Lower leg skin (tissue), 4 donors: ENCODE data around the gene CAPN5. TPM values are rescaled to one million over a fixed set of nuclear protein-coding genes. Genes with fewer than 3 reads are reported as not detected.
"Not testable (repeated sequence)": the region's sequence is repeated elsewhere in the genome, so short reads cannot be mapped to it uniquely, and the experiment has no call there.

Experiments
- DNase-seq, 2 donors: peaks; one replicate each; pipeline ENCODE4 v3.0.0-alpha.2; 2019; ENCODE audit warnings: low spot score in 2 of 2
- H3K4me3 ChIP-seq: fragments of 200-600 bp; sonication (generic); 2 replicates; pipeline ENCODE4 v1.5.1; 2017; ENCODE audit warnings: mild to moderate bottlenecking, low read depth; ENCODE audit not compliant: poor library complexity, severe bottlenecking
- POLR2A ChIP-seq, 2 donors: fragments of 450-650 bp; IDR thresholded peaks; one replicate each; pipeline ENCODE4 v1.6.1; 2016 to 2017; ENCODE audit warnings: antibody characterized with exemption in 2 of 2, mild to moderate bottlenecking in 1 of 2, moderate library complexity in 1 of 2
- WGBS, 2 donors: methylation state at CpG; one replicate each; pipeline ENCODE4 v1.1.5; 2018; 5-methylcytosine and 5-hydroxymethylcytosine counted together
- intact Hi-C: fragments of 100-400 bp; cut with DNase I; formaldehyde crosslinking; loops from one replicate; pipeline ENCODE4 v1.15.0; 2023; ENCODE audit warnings: low total_unique reads
- total RNA-seq, 4 donors: library from RNA; depleted of rRNA; stranded (reverse); fragments of >200 nt; gene quantifications; one replicate each; pipeline ENCODE4 v1.1.0, GENCODE V29; 2016
- TF ChIP-seq, protein P1 (sequence below), 3 donors: fragments of 450-650 bp; IDR thresholded peaks; one replicate each; pipeline ENCODE4 v1.5.1; 2016; ENCODE audit warnings: antibody characterized with exemption in 3 of 3, mild to moderate bottlenecking in 3 of 3, moderate library complexity in 2 of 3

The CAPN5 gene
- total RNA-seq, 4 donors from 2014 or later = 0.38 to 1.9 (median 1.2) TPM

DNA sequence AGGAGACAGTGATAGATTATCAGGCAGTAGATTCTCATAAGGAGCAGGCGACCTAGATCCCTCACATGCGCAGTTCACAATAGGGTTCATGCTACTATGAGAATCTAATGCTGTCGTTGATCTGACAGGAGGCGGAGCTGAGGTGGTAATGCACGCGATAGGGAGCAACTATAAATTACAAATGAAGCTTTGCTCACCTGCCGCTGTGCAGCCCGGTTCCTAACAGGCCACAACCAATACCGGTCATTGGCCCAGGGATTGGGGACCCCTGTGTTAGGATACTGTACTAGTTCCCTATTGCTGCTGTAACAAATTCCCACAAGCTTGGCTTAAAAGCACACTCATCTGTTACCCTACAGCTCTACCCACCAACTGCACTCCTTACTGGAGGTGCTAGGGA is 21.9 kb upstream of the CAPN5 start:
- intact Hi-C loops = no loop called here
- H3K4me3 ChIP-seq = no peak overlapping the region
- no peak for TF ChIP-seq POLR2A (IDR thresholded peaks at IDR 0.05)
- DNase-seq = peak in 1 of 2 donors; percentile 57
- 92 to 96% methylated on average over 9 of the region's 9 CpGs for WGBS, 2 donors

GRCh38 chr11:77046060-77046501 is 20.7 kb upstream of the CAPN5 start:
- no peak overlapping the region for H3K4me3 ChIP-seq
- DNase-seq = peak in 1 of 2 donors; percentile 85
- intact Hi-C loops = no loop called here
- TF ChIP-seq POLR2A (IDR thresholded peaks at IDR 0.05) = no peak
- TF ChIP-seq, protein P1, sequence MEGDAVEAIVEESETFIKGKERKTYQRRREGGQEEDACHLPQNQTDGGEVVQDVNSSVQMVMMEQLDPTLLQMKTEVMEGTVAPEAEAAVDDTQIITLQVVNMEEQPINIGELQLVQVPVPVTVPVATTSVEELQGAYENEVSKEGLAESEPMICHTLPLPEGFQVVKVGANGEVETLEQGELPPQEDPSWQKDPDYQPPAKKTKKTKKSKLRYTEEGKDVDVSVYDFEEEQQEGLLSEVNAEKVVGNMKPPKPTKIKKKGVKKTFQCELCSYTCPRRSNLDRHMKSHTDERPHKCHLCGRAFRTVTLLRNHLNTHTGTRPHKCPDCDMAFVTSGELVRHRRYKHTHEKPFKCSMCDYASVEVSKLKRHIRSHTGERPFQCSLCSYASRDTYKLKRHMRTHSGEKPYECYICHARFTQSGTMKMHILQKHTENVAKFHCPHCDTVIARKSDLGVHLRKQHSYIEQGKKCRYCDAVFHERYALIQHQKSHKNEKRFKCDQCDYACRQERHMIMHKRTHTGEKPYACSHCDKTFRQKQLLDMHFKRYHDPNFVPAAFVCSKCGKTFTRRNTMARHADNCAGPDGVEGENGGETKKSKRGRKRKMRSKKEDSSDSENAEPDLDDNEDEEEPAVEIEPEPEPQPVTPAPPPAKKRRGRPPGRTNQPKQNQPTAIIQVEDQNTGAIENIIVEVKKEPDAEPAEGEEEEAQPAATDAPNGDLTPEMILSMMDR (IDR thresholded peaks at IDR 0.05) = peak in 1 of 3 donors; percentile 22
- 9 to 25% methylated on average over 11 to 39 of the region's 39 CpGs for WGBS, 2 donors

DNA sequence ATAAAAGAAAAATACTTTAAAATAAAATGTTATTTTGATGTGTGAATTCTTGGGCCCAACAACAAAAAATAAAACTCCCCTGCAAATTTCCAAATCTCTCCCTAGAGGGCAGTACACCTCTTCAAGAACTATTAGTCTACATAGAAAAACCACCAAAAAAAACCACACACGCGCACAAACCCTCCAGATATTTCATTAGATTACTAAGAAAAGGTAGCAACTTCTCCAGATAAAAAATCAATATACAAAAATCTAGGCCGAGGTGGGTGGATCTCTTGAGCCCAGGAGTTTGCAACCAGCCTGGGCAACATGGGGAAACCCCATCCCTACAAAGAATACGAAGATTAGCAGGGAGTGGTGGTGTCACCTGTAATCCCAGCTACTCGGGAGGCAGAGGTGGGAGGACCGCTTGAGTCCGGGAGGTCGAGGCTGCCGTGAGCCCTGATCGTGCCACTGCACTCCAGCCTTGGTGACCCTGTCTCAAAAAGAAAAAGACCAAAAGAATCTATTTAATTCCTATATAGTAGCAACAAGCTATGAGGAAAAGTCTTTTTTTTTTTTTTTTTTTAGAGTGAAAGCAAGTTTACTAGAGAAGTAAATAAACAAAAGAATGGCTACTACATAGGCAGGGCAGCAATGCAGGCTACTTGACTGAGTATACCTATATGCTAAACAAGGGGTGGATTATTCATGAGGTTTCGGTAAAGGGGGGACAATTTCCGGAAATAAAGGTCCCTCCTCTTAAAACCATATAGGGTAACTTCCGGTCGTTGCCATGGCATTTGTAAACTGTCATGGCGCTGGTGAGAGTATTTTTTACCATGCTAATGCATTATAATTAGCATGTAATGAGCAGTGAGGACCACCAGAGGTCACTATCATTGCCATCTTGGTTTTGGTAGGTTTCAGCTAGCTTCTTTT is 19.5 kb upstream of the CAPN5 start:
- TF ChIP-seq, protein P1 (IDR thresholded peaks at IDR 0.05) = peak in 1 of 3 donors; percentile 33
- TF ChIP-seq POLR2A (IDR thresholded peaks at IDR 0.05) = no peak
- H3K4me3 ChIP-seq = no peak overlapping the region
- intact Hi-C loops = no loop called here
- DNase-seq = peak; percentile 89 to 90
- 14 to 18% methylated on average over 15 of the region's 15 CpGs for WGBS, 2 donors

DNA sequence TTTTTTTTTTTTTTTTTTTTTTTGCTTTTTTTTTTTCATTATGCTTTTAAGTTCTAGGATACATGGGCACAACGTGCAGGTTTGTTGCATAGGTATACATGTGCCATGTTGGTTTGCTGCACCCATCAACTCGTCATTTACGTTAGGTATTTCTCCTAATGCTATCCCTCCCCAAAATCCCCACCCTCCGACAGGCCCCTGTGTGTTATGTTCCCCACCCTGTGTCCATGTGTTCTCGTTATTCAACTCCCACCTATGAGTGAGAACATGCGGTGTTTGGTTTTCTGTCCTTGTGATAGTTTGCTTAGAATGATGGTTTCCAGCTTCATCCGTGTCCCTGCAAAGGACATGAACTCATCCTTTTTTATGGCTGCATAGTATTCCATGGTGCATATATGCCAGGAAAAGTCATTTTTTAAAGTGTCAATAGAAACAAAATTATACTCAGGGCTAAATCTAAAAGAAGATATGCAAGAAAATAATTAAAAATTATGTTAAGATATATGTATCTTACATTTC is 18.8 kb upstream of the CAPN5 start:
- intact Hi-C loops = loop anchor here (2.0 kb wide), 1 partner anchor 43 kb away; no protein-coding TSS in a partner anchor
- whole genome bisulfite sequencing, 2 donors = 65 to 72% methylated on average over 7 of the region's 7 CpGs
- H3K4me3 ChIP-seq = not testable (repeated sequence)

GRCh38 chr11:77049026-77049425 is 17.7 kb upstream of the CAPN5 start:
- WGBS, 2 donors = 81 to 82% methylated on average over 6 of the region's 6 CpGs
- no peak for TF ChIP-seq POLR2A (IDR thresholded peaks at IDR 0.05)
- TF ChIP-seq, protein P1 (IDR thresholded peaks at IDR 0.05) = no peak
- H3K4me3 ChIP-seq = no peak overlapping the region
- intact Hi-C loops = loop anchor here (2.0 kb wide), 1 partner anchor 42 kb away; no protein-coding TSS in a partner anchor
- DNase-seq = peak in 1 of 2 donors; percentile 31

More for the DNA sequence above, 18.8 kb upstream of the CAPN5 start:
- DNase-seq = peak in 1 of 2 donors; percentile 50

DNA sequence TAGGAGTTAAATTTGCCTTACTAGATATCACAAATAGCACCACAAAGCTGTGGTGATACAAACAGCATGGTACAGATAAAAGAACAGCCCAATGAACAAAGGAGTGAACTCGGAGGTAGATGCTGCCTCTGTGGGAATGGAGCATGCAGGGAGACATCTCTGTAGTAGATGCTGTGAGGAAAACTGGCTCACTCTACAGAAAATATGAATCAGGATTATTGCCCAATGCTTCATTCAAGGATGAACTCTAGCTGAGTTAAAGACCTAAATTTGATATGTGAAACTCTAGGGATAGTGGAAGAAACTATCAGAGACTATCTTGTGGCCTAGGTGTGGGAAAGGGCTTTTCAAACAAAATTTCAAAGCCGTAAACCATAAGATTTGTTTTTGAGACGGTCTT is 15.3 kb upstream of the CAPN5 start:
- no peak overlapping the region for H3K4me3 ChIP-seq
- intact Hi-C loops = no loop called here
- WGBS, 2 donors = 90 to 91% methylated on average over 3 of the region's 3 CpGs
- DNase-seq = no peak
- TF ChIP-seq, protein P1 (IDR thresholded peaks at IDR 0.05) = no peak
- no peak for TF ChIP-seq POLR2A (IDR thresholded peaks at IDR 0.05)
